Measurements from ENCODE around the gene APBA1. TPM values are rescaled to one million over a fixed set of nuclear protein-coding genes. Genes with fewer than 3 reads are reported as not detected.

APBA1 gene
- total RNA-seq, 1 experiment from 2014 or later = 0.05 TPM

DNA sequence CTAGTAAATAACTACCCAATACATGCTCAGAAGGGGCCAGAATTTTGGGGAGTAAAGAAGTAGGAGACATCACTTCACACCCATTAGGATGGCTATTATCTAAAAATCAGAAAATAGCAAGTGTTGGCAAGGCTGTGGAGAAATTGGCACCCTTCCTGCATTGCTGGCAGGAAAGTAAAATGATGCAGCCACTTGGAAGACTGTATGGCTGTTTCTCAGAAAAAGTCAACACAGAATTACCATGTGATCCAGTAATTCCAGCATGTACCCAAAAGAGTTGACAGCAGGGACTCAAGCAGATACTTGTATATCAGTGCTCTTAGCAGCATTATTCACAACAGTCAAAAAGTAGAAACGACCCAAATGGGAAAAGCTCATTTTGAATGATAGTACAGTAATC lies 107.6 kb downstream of the APBA1 start:
- intact Hi-C loops (cut with micrococcal nuclease; ENCODE audit: unreplicated experiment) = loop anchor here (5.0 kb wide), 1 partner anchor 48 kb away; no protein-coding TSS in a partner anchor
- POLR2A ChIA-PET = no interaction called here
- no peak for ATAC-seq

DNA sequence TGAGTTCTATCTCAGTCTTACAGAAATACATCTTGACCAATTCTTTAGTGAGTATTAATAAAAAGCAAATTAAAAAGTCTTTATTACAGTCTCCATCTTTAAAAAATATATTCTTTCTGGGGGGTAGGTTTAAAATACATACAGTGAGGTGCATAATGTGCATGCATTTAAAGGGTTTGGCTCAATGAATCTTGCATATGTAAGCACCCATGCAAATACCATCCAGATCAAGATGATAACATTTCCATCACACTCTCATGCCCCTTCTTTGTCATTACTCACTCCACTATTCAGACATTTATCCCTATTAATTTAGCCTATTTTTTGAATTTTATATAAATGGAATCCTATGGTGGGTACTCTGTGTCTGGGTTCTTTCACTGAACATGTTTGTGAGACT lies 113.0 kb downstream of the APBA1 start:
- Histone ChIP-seq H3K9me3 (ENCODE audit: control insufficient read depth, insufficient read depth, low read depth, low read length) (no peaks in the 10 kb centered on the region), H3K27ac (ENCODE audit: low read length) (no peak overlapping the region), H3K4me3 (ENCODE audit: low read depth in 2 of 2, low read length in 2 of 2) (no peak overlapping the region), H3K4me1 (ENCODE audit: control insufficient read depth, insufficient read depth, low read length) (no peaks in the 10 kb centered on the region), H3K36me3 (ENCODE audit: control insufficient read depth, insufficient read depth, low read length) (no peaks in the 10 kb centered on the region), H3K27me3 (ENCODE audit: control insufficient read depth, insufficient read depth, low read length) (no peaks in the 10 kb centered on the region)
- CTCF ChIA-PET = no interaction called here
- ATAC-seq = no peak
- POLR2A ChIA-PET = no interaction called here
- no peak for DNase-seq (ENCODE audit: low read depth, low spot score)
- intact Hi-C loops (cut with micrococcal nuclease; ENCODE audit: unreplicated experiment) = no loop called here
- in situ Hi-C loops (cut with HindIII; ENCODE audit: low pct_unique_long_range_greater_than_20kb, low sequenced_read_pairs) = no loop called here
- BruUV-seq (replicated peaks) = no TSS peak
- no peak for TF ChIP-seq TCF7L2 (IDR thresholded peaks at IDR 0.05; ENCODE audit: low read depth, low read length)
- TF ChIP-seq POLR2AphosphoS5 (IDR thresholded peaks at IDR 0.05; ENCODE audit: low read depth, low read length) = no peak
- TF ChIP-seq REST (IDR thresholded peaks at IDR 0.05; ENCODE audit: insufficient read depth in 1 of 2, low read depth in 2 of 2, low read length in 1 of 2) = no peak
- TF ChIP-seq CTCF (IDR thresholded peaks at IDR 0.05) = no peak
- TF ChIP-seq SIN3A (IDR thresholded peaks at IDR 0.05; ENCODE audit: borderline replicate concordance, insufficient read depth, low read depth, low read length) = no peak

More for the DNA sequence above, 107.6 kb downstream of the APBA1 start:
- Histone ChIP-seq H3K4me1 (ENCODE audit: control insufficient read depth, insufficient read depth, low read length) (no peaks in the 10 kb centered on the region), H3K27ac (ENCODE audit: low read length) (no peak overlapping the region), H3K36me3 (ENCODE audit: control insufficient read depth, insufficient read depth, low read length) (no peaks in the 10 kb centered on the region), H3K9me3 (ENCODE audit: control insufficient read depth, insufficient read depth, low read depth, low read length) (no peaks in the 10 kb centered on the region), H3K27me3 (ENCODE audit: control insufficient read depth, insufficient read depth, low read length) (no peaks in the 10 kb centered on the region), H3K4me3 (ENCODE audit: low read depth in 2 of 2, low read length in 2 of 2) (no peak overlapping the region)
- no TSS peak for BruUV-seq (replicated peaks)
- in situ Hi-C loops (cut with HindIII; ENCODE audit: low pct_unique_long_range_greater_than_20kb, low sequenced_read_pairs) = no loop called here
- no peak for TF ChIP-seq TCF7L2 (IDR thresholded peaks at IDR 0.05; ENCODE audit: low read depth, low read length)
- TF ChIP-seq POLR2AphosphoS5 (IDR thresholded peaks at IDR 0.05; ENCODE audit: low read depth, low read length) = no peak
- no peak for TF ChIP-seq REST (IDR thresholded peaks at IDR 0.05; ENCODE audit: insufficient read depth in 1 of 2, low read depth in 2 of 2, low read length in 1 of 2)
- no peak for TF ChIP-seq SIN3A (IDR thresholded peaks at IDR 0.05; ENCODE audit: borderline replicate concordance, insufficient read depth, low read depth, low read length)
- no peak for TF ChIP-seq CTCF (IDR thresholded peaks at IDR 0.05)
- CTCF ChIA-PET = no interaction called here
- no peak for DNase-seq (ENCODE audit: low read depth, low spot score)
